GM19099 (cell line): ENCODE measurements around the gene CXCR2.

Experiments
- POLR2A ChIP-seq: IDR thresholded peaks from 3 replicates; pipeline ENCODE4 v1.6.1; 2011; ENCODE audit warnings: low read depth; ENCODE audit not compliant: insufficient read length; ENCODE audit errors: extremely low read depth

Gene CXCR2

GRCh38 chr2:218127929-218128455, 2.2 kb downstream of the CXCR2 start:
- TF ChIP-seq POLR2A: no peak

- TF ChIP-seq POLR2A: no peak
Observed at GRCh38 chr2:218128781-218129457, 3.1 kb downstream of the CXCR2 start.

DNA sequence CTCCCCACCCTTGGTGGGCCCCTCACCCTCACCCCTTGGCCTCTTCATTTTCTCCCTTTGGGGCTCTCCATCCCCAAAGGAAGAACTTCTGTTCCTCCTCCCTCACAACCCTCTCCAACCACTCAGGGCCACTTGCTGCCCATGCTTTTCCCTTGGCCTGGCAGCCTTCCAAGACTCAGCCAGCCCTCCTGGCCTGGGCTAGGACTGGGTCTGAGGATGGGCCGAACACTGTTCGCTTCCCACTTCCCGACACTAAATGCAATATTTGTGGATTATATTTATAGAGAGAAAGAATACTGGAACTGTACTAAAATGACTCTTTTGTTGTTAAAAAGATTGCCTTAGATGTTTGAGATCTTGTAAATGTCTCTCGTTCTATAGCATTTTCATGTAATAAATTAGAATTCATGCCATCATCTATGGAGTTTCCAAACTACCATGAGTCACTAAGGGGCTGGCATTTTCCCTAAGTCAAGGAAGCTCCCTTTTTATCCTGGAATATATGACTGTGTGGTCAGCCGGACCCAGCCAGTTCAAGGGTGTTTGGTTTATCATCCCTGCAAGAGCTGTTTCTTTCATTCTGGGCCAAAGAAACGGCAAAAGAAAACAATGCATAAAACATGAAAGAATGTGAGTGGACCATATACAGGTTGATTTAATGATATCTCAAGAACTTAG, 3.8 kb downstream of the CXCR2 start:
- TF ChIP-seq POLR2A: no peak

- no peak for TF ChIP-seq POLR2A
Observed at GRCh38 chr2:218130377-218130776, 4.5 kb downstream of the CXCR2 start.

DNA sequence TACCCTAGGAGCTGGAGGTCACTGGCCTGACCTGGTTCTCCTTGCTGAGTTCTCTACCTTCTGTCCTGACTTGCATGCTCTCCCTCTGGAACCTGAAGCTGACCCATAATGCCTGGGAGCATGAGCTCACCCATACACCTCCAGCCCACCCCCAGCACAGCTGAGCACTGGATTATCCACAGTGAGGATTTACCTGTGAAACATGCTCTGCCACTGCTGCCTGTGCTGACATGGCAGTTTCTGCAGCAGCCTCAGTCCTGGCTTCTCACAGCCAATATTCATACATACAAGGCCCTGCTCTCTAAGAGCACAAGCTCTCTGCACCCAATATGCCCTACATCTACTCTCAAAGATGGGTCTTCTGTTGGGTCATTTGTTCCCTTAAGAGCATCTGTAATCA, 5.0 kb downstream of the CXCR2 start:
- TF ChIP-seq POLR2A: no peak

DNA sequence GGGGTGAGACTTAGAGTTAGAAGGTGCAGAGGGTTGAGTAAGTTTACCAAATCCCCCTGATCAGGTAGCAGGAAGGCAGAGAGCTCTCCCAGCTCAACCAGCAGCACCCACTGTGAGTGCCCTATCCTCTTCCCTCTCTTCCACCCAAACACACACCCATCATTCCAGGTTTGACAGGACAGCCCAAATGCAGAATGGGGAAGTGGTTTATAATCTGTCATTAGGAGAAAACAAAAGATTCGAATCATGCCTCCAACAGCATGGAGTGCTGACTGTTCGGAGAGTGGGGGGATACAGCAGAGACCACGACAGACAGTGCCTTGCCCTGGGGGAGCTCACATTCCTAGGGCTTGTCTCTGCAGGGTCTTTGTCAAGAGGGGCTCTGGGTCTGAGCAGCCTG, 11.7 kb downstream of the CXCR2 start:
- TF ChIP-seq POLR2A: no peak

DNA sequence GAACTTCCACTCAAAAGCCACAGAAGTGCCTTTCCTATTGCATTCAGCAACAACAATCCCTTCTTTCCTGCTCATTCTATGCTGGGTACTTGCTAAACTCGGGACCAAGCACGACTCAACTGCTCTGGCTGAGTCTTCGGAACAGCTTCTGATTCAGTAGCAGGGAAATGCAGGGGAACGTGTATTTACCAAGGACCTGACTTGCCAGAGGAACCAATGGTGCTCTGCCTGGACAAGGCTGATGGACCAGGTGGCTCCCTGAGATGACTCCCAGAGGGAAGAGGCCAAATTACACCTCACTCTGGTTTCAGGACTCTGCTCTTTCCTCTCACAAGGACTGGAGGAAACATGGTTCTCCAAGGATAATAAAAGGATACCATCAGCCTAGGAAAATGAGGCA, 12.2 kb downstream of the CXCR2 start:
- no peak for TF ChIP-seq POLR2A

GRCh38 chr2:218145124-218145523, 19.3 kb downstream of the CXCR2 start:
- no peak for TF ChIP-seq POLR2A

GRCh38 chr2:218146056-218146455, 20.2 kb downstream of the CXCR2 start:
- no peak for TF ChIP-seq POLR2A

DNA sequence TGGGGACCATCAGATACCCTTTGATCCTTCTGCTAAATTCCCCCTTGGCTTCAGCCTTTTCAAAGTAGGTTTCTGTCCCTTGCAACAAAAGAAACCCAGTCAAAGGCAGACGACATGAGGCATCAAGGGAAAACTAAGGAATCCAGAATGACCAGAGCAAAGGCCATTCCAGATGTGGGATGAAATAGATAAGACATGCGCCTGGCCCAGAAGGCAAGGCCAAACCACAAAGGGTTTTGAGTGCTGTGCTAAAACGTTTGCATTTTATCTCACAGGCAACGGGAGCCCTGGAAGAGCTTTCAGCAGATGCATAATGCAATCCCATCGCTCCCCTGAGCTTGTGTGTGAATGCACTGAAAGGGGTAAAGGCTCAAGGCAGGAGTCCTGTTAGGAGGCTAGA, 23.3 kb downstream of the CXCR2 start:
- TF ChIP-seq POLR2A: no peak

GRCh38 chr2:218149848-218150440, 24.1 kb downstream of the CXCR2 start:
- no peak for TF ChIP-seq POLR2A

DNA sequence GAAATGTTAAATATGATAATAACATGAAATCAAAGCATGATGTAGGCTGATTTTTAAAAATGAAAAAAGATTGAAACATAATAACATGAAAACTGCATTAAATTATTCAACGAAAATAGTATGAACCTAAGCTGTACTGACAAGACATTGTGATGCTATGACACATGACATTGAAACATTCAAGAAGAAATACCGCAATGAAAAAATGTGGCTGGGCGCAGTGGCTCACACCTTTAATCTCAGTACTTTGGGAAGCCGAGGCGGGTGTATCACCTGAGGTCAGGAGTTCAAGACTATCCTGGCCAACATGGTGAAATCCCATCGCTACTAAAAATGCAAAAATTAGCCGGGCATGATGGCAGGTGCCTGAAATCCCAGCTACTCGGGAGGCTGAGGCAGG, 26.3 kb downstream of the CXCR2 start:
- TF ChIP-seq POLR2A: no peak

GRCh38 chr2:218152777-218153176, 26.9 kb downstream of the CXCR2 start:
- TF ChIP-seq POLR2A: no peak

GRCh38 chr2:218155953-218156479, 30.2 kb downstream of the CXCR2 start:
- no peak for TF ChIP-seq POLR2A

GRCh38 chr2:218161644-218162043, 35.8 kb downstream of the CXCR2 start:
- TF ChIP-seq POLR2A: no peak

- TF ChIP-seq POLR2A: no peak
Observed at GRCh38 chr2:218162814-218163213, 37.0 kb downstream of the CXCR2 start.
